Left renal cortex interstitium (tissue), 4 donors: ENCODE measurements around the gene TNFRSF1B. TPM values are rescaled to one million over a fixed set of nuclear protein-coding genes. Genes with fewer than 3 reads are reported as not detected.

ENCODE experiments used
- DNase-seq, 4 donors: peaks; one replicate each; pipeline ENCODE4 v3.0.0-alpha.2; 2013; ENCODE audit warnings: low read depth in 4 of 4, low spot score in 2 of 4, missing footprints in 1 of 4
- polyA plus RNA-seq, 4 donors: library from polyadenylated mRNA; unstranded; fragments of 120-200 nt; gene quantifications; one replicate each; pipeline ENCODE4 v1.2.1, GENCODE V29; 2013; ENCODE audit not compliant: insufficient read length in 4 of 4

TNFRSF1B gene
- polyA plus RNA-seq, 4 donors = 5.9 to 7.7 (median 6.7) TPM

DNA sequence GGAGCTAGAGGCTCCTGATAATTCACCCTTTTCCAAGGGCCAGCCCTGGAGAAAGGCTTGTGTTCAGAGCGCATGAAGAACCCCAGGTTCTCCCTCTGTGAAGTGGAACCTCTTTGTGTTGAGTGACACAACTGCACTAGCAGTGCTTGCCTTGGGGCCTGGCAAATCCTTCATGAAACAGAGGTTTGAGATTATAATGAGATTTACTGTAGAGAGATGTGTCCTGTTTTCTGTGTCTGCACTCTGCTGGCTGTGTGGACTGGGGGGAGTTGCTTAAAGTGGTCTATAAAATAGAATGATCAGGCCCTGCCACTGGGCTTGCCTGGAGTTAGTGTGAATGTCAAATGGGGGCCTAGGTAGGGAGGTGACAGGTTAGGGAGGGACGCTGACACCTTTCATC lies 11.5 kb upstream of the TNFRSF1B start:
- DNase-seq = no peak

DNA sequence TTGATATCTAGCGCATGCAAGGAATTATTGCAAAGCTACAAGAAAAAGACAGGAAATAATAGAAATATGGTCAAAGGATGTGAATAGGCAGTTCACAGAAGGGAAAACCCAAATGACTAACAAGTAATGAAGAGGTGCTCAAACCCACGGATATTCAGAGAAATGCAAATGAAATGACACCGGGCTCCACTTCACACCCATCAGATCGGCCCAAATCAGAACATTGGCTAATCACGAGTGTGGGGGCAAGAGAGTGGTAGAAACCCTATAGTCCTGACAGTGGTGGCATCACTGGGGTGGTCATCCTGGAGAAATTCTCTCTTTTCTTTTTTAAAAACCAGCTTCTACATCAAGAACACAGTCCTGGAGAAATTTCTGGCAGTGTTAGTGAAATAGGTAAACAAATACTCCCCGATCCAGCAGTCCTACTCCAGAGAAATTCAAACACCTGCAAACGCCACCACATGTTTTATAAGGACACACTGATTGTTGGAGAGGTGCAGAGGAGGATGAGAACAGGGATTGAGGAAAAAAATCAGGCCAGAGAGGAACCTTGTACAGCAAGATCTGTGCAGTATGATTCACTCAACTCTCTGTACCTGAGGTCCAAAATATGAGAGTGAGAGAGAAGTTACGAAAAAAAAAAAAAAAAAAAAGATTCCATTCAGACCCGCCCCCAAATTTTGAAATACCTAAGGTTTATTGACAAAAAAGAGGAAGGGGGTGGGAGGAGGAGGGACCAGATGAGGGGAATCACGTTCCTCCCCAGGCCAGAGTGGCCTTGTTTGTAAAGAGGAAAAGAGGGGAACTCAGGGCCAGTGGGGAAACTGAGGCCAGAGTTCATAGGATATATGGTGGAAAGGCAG lies 9.2 kb upstream of the TNFRSF1B start:
- no peak for DNase-seq

DNA sequence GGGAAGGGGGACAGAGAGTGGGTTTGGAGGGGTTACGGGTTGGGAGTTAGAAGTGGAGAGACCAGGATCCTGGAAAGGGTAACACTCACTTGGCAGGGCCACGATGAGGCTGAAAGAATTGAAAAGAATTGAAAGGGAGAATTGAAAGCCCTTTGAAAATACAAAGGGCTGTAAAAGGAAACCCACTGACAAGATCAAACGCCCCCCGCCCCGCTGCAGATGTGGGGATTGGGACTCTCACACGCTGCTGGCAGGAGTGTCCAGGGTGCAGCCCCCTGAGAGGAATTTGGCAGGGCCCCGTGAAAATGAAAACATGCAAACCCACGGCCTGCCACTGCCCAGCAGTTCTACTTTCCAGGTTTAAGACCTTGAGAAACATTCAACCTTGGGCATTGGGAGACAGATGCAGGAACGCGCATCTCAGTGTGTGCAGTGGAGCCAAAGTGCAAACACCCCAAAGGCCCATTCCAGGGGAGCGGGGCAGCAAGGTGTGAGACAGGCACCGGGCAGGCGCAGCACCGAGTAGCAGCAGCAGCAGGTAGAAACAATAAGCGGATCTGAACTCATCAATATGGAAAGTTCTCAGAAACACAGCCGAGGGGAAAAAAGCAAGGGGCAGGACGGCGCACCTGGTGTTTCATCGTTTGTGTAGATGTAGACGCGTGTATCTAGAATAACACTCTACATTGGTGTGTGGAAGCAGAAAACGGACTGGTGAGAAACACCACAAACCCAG lies 8.3 kb upstream of the TNFRSF1B start:
- no peak for DNase-seq

DNA sequence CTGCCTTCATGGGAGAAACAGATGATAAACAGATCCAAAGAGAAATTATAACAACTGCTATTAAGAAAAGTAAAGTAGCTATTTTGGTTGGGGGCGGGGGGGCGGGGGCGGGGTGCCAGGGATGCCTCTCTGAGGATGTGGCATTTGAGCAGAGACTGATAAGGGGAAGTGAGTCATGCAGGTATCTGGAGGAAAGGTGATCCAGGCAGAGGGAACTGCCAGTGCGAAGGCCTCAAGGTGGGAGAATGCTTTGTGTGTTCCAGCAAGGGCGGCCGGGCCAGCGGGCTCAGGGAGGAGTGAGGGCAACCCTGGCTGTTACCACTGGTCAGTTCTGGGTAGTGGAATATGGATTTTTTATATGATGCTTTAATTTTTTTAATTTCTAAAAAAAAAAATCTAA lies 7.0 kb upstream of the TNFRSF1B start:
- DNase-seq = no peak

DNA sequence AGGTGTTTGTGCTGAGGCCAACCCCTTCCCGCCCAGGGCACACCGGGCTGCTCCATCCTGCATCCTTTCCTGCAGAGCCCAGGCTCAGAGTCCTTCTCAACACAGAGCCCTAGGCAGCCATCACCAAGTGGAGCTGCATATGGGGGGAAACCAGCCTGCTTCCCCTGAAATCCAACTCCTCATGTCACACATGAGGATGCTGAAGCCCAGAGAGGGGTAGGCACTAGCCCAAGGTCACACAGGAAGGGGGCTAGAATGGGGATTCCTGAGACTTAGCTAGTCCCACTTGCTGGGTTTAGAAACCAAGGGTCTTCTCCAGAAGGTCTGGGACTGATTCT lies 5.5 kb upstream of the TNFRSF1B start:
- DNase-seq = no peak

DNA sequence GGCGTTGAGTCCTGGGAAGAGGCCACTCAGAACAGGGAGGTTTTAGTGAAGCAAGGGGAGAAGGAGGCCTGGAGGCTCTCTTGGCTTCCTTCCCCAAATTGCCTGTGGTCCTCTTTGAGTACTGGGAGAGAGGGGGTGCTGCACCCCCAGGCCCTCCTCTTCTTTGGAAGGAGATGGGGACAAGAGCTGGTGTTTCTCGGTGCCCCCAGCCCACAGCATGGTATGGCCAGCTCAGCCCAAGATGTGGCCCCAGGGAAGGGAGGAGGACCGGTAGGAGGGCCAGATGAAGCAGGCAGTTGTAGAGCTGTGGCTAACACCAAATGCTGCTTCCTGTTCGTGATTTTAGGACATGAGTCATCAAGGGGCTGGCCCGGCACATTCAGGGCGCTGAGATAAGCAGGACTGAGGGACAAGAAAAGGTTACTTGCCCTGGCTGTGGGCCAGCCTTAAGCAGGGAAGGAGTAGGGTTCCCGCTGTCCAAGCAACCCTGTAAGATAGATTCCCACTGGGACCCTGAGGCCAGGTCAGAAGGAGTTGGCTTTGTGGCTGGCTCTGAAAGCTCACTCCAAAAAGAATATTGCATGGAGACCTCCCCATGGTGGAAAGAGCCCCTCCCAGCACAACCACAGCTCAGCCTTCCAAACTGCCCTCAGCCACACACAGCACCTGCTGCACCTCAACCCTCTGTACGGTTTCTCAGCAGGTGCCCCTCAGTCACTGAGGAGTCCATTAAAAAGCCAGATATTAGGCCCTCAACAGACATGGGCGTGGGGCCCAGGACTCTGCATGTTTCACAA lies 4.9 kb upstream of the TNFRSF1B start:
- DNase-seq = no peak

DNA sequence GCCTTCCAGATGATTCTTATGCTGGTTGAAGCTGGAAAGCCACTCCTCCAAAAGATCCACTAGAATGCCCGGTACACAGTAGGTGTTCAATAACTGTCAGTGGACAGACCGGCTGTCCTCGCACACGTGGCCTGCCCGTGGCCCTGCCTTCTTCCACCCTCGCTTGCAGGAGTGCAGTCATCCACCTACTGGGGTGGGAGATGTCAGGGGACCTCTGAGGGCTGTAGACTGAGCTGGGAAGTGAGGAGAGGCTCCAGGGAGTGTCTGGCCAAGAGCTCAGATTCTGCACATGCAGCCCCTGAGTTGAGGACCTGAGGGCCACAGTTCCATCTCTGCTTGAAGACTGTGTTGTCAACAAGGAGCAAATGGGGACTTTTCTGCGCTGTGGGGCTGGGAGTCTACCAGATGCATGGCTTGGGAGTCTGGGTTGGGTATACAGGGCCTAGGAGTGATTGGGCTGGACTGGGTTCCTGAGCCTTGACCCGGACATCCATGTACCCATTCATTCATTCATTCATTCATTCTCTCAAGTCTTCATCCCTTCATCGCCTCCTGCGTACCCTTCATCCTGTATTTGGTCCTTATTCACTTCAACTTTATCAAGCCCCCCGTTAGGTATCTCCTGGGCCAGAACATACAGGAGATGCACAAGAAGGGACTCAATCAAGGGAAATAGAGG lies 4.2 kb upstream of the TNFRSF1B start:
- no peak for DNase-seq

DNA sequence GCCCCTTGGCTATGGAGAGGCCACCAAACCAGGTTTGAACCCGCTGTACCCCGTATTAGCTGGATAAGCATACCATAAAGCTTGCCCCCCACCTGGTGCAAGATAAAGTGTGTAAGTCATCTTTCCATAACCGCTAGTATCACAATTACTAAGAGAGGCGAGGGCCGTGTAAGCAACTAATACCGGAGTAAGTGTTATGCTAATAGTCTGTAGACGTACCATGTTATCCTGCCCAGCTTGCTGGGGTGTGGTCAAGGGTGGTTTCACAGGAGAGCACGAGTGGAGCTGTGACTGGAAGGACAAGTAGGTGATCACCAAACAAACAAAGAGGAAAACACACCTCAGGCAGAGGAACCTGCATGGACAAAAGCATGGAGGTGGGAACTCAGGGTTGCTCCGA lies 3.6 kb upstream of the TNFRSF1B start:
- DNase-seq = no peak

DNA sequence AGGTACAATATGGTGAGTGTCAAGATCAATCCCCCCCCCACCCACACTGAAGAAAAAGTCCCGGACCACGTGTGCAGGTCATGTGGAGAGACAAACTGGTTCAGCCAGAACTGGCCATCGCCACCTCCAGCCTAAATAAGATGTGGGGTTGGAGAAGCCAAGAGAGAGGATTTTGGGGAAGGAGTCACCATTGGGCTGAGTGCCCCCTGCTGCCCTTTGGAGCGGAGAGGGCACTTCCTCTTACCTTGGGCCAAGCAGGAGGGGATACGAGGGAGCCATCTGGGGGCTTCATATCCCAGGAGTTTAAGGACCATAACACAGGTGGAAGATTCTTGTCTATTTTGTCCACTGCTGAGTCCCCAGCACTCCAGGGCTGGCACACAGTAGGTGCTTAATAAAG lies 2.6 kb upstream of the TNFRSF1B start:
- DNase-seq = no peak

GRCh38 chr1:12165342-12165741 lies 1.4 kb upstream of the TNFRSF1B start:
- DNase-seq = no peak

DNA sequence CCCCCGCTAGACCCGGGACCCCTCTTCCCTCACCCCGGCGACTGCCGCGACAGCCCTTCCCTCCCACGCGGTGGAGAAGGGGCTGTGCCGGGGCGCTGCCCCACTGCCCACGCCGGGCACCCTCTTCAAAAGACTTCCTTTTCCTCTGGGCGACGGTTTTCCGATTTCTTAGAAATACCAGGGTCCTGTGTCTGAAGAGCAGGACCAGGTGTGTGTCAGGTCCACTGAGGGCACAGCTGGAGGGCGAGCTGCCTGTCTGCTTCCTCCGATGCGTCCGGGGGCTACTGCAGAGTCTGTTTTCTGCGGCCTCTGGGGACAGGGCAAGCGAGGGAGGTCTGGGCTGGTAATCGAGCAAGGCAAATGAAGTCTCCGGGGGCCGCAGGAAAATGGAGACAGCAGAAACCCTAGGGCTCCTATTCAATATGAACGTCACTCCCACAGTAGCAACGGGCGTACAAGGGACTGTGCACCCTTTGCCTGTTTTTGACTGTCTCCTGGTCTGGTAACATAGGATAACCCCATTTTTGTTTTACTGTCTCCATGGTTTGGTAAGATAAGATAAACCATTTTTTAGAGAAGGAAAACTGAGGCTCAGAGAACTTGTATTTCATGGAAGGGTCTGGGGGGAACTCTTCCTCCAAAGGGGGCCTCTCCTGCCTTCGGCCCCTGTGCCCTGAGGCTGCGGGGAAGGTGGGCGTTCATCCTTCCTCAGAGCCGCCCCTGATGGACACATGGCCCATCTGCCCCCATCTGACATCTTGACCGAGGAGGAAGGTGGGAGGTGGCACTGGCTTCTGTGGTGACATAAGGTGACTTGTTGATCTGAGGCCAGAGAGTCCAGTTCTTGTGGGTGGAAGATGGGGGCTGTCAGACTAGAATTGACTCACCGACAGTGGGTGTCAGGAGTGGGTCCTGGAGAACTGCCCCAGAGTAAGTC lies 970 bp downstream of the TNFRSF1B start:
- DNase-seq = no peak

DNA sequence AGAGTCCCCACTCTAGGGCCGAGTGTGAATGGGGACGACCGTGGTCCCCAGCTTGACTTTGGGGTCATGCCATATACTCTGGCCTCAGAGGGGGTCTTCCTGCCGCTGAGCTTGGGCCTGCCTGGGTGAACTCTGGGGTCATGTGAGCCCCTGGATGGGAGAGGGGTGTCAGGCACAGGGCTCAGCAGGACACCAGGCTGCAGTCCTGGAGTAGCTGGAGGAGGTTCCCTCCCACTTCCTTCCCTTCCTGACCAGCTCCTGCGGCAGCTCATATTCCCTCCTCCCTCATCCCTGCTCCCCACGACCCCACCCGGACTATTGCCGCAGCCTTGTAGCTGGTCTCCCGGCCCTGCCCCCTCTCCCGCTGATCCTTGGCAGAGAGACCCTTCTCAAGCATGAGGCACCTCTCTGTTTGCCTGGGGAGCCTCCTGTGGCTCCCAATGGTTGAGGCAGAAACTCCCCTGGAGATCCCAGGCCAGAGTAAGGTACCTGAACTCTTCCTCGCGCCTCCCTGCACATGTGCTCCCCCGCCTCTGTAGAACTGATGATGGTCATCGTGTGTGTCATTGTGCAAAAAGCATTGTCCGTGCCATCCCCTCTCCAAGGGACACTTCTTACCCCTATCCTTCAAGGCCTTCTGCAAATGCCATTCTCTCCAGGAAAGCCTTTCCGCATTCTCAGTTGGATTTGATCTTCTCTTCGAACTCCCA lies 1.8 kb downstream of the TNFRSF1B start:
- DNase-seq = no peak

- no peak for DNase-seq
Observed at GRCh38 chr1:12169442-12170135, 2.8 kb downstream of the TNFRSF1B start.

DNA sequence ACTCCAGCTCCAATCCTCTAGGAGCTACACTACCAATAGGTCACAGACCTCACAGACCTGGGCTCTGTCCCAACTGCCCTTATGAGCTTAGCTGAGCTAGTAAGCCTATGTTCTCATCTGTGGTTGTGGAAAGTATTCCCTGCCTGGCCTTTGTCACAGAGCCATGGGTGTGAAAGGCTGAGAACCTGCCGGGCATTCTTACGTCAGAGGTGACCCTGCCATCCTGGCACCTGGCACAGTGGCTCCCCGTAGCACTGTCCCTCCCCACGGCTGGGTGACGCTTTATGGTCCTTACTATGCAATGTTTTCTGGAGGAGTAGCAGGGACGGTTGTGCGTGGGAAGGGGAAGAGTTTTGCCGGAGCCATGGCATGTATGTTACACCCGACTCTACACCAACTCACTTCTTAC lies 3.5 kb downstream of the TNFRSF1B start:
- no peak for DNase-seq

- no peak for DNase-seq
Observed at GRCh38 chr1:12171206-12172041, 4.6 kb downstream of the TNFRSF1B start.

DNA sequence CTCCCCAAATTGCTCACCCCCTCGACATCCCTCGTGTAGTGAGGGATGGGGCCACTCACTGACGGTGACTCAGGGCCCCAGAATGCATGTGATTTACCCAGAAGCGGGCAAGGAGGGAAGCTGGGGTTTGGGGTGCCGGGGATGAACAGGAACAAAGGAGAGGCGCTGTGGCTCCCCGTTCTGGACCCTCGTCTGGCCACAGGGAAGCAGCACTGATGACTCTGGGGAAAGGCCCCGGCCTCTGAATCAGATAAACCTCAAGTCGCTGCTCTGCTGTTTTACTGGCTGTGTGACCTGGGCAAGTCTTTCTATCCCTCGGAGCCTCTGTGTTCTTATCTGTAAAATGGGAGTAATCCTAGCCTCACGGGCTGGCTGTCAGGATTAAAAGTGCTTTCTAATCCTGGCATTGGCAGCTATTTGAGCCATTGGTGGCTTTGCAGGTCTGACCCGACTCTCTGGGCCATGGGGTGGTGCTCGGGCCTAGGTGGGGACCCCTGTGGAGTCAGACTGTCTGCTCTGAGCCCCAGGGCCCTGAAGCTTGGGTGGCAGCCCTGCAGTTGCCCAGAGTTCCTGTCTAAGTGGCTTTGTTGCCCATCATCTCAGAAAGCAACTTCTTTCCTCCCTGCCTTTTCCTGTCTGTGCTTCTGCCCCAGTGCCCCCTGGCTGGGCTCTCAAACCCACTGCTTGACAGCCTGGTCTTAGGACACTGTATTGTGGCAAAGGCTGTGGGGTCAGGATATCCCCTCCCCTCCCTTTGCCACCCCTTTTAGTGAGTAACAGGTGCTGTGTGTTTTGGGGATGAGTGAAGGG lies 5.5 kb downstream of the TNFRSF1B start:
- no peak for DNase-seq

DNA sequence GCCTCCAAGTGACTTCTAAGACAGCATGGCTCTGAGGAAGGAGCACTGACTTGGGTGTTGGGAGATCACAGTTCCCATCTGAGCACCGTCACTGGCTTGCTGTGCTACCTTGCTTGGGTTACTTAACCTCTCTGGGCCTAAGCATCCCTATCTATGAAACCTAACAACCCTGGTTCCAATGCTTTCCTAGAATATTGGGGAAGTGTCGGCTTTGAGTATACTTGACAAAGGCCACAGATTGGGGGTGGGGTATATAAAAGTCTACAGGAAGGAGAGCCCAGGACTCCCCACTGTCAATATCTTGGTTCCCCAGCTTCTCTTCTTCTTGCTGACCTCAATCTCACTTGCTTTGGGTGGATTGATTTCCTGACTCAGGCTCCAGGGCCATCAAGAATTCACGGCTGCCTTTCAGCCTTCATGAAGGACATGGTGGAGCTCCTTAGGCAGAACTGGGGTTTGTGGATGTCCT lies 6.3 kb downstream of the TNFRSF1B start:
- DNase-seq = no peak
